AG10803 (cell line): ENCODE results near the gene MND1.

Source experiments
- DNase-seq: peaks from one replicate; pipeline ENCODE4 v3.0.0; 2010; ENCODE audit warnings: low read depth
- H3K4me3 ChIP-seq: 2 replicates; pipeline ENCODE4 v1.5.1; 2011; ENCODE audit warnings: mild to moderate bottlenecking, low read length, control low read depth
- TF ChIP-seq, protein P1 (sequence below): conservative IDR thresholded peaks from 2 replicates; pipeline ENCODE4 v1.5.1; 2011; ENCODE audit warnings: mild to moderate bottlenecking, low read length, control low read depth, inconsistent platforms

MND1 gene

DNA sequence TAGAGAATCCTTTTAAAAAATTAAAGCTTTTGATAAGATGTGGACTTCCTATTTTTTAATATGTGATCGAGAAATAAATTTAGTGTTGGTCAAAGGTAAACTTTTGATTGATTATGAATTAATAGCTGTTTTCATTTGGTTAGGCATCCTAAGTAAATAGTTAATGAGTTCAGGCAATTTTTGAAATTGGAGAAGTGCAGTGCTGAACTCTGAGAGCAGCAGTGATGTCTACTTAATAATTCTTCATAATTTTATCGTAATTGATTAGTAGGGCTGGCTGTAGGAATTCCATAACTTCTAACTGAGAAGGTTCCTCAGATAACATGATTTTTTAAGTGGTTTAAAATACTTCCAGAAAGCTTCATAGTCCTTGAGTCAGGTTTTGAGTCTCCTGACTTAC, 1.5 kb downstream of the MND1 start:
- no peak for DNase-seq
- TF ChIP-seq, protein P1, sequence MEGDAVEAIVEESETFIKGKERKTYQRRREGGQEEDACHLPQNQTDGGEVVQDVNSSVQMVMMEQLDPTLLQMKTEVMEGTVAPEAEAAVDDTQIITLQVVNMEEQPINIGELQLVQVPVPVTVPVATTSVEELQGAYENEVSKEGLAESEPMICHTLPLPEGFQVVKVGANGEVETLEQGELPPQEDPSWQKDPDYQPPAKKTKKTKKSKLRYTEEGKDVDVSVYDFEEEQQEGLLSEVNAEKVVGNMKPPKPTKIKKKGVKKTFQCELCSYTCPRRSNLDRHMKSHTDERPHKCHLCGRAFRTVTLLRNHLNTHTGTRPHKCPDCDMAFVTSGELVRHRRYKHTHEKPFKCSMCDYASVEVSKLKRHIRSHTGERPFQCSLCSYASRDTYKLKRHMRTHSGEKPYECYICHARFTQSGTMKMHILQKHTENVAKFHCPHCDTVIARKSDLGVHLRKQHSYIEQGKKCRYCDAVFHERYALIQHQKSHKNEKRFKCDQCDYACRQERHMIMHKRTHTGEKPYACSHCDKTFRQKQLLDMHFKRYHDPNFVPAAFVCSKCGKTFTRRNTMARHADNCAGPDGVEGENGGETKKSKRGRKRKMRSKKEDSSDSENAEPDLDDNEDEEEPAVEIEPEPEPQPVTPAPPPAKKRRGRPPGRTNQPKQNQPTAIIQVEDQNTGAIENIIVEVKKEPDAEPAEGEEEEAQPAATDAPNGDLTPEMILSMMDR: no peak
- H3K4me3 ChIP-seq: no peak overlapping the region; the same call in 1 of the 2 replicates

DNA sequence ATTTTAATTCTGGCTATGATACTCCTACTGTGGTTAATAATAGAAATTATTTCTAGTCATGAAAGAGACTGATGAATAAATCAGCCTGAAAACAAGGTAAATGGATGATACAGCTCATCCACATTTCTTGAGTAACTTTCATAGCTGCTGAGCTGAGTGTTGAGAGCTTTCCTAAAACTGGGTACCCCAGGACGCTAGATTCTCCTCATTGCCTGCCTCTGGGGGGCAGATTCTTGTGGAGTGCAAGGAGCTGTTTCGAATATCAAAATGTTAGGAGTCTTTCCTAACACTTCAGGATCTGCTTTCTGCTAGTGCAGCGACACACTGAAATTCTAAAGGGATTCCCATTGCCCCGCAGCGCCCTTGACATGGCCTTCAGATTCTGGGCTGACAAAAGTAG, 2.1 kb downstream of the MND1 start:
- peak; percentile 15 for DNase-seq
- TF ChIP-seq, protein P1: peak; percentile 32
- H3K4me3 ChIP-seq: no peak overlapping the region

DNA sequence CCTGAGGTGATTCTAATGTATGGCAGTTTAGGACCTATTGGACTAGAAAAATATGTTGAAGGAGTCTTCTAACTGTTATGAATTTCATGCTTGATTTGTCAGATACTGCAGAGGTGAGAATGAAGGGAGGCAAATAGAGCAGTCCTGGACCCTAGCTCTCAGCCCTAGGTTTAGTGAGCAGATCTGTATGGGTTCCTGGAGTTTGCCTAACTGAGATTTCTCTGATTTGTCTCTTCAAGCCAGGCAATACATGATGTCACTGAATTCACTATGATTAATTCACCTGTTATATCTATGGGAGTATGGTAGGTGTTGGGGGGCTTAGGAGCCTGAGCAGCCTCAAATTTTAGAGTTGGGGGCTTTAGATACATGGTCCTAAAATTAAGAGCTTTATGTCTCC, 2.6 kb downstream of the MND1 start:
- H3K4me3 ChIP-seq: no peak overlapping the region
- TF ChIP-seq, protein P1: no peak
- DNase-seq: no peak

DNA sequence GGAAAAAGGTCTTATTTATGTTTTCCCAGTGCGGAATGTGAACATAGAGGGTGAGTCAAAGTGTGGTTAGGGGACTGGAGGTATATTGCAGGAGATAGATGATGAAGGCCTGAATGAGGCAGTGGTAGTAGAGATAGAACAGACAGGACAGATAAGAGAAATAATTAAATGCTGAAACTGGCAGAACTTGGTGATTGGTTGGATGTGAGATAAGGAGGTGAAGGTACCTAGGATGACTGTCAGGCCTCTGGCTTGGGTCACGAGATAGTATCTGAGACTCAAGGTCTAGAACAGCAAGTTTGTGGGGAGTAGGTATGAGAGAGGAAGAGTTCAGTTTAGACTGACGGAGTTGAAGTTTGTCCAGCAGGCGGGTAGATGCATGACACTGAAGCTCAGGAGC, 3.5 kb downstream of the MND1 start:
- no peak overlapping the region for H3K4me3 ChIP-seq
- TF ChIP-seq, protein P1: no peak
- DNase-seq: no peak

DNA sequence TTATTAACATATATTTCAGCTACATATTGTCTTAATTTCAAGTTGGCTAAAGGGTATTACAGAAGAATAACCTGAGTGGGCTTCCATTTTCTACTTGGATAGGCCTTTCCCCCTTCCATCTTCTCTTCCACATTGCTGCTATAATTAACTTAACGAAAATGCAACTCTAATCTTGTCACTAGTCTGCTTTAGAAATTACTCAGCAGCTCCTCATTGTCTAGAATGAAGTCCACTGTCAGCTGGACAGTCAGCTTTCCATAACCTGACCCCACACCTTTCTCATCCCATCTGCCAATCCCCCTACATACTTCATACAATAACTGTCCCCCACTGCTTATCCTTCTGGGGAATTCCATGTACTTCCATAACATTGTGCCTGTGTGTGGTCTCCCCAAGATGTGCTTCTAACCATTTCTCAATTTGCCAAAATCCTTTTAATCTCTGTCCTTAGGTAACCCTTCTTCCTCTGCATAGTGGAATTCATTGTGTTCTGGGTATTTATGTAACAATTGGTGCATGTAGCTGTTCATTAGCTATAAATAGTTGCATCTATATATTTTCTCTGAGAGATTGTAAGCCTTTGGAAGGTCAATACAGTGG, 4.8 kb downstream of the MND1 start:
- no peak for DNase-seq
- H3K4me3 ChIP-seq: no peak overlapping the region
- TF ChIP-seq, protein P1: no peak

DNA sequence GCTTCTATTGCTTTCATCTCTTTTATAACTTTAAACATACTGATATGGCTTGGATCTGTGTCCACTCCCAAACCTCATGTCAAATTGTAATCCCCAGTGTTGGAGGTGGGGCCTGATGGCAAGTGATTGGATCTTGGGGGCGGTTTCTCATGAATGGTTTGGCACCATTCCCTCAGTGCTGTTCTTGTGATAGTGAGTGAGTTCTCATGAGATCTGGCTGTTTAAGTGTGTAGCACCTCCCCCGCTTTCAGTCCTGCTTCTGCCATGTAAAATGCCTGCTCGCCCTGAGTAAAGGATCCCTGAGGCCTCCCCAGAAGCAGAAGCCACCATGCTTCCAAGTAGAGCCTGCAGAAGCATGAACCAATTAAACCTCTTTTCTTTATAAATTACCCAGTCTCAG, 17.7 kb downstream of the MND1 start:
- no peak overlapping the region for H3K4me3 ChIP-seq
- TF ChIP-seq, protein P1: no peak
- DNase-seq: no peak

DNA sequence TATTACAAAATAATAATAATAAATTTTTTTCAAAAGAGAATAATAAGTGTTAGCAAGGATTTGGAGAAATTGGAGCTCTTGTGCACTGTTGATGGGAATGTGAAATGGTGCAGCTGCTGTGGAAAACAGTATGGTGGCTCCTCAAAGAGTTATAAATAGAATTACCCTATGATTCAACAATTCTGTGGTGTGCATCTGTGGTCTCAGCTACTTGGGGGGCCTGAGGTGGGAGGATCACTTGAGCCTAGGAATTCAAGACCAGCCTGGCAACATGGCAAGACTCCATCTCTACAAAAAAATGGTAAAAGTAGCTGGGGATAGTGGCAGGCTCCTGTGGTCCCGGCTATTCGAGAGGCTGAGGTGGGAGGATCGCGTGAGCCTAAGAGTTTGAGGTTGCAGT, 19.6 kb downstream of the MND1 start:
- TF ChIP-seq, protein P1: no peak
- DNase-seq: peak; percentile 30
- no peak overlapping the region for H3K4me3 ChIP-seq
